Measurements from ENCODE around the gene ATP1A1.

The ATP1A1 gene

GRCh38 chr1:116446686-116447085 is 73.6 kb downstream of the ATP1A1 start:
- no peak for DNase-seq

- no peak for DNase-seq
Observed at GRCh38 chr1:116448785-116449385, 75.8 kb downstream of the ATP1A1 start.

GRCh38 chr1:116449578-116449977 is 76.5 kb downstream of the ATP1A1 start:
- DNase-seq = no peak

GRCh38 chr1:116451702-116452101 is 78.7 kb downstream of the ATP1A1 start:
- DNase-seq = no peak

- DNase-seq = no peak
Observed at GRCh38 chr1:116453481-116453880, 80.4 kb downstream of the ATP1A1 start.

GRCh38 chr1:116453906-116454305 is 80.9 kb downstream of the ATP1A1 start:
- no peak for DNase-seq

Data from T-helper 9 cell (primary cell).